ENCODE measurements around the gene TGM5. TPM values are rescaled to one million over a fixed set of nuclear protein-coding genes. Genes with fewer than 3 reads are reported as not detected.
"Not testable (repeated sequence)": the region's sequence is repeated elsewhere in the genome, so short reads cannot be mapped to it uniquely, and the experiment has no call there.

Gene TGM5
- total RNA-seq, 1 donor: not detected

DNA sequence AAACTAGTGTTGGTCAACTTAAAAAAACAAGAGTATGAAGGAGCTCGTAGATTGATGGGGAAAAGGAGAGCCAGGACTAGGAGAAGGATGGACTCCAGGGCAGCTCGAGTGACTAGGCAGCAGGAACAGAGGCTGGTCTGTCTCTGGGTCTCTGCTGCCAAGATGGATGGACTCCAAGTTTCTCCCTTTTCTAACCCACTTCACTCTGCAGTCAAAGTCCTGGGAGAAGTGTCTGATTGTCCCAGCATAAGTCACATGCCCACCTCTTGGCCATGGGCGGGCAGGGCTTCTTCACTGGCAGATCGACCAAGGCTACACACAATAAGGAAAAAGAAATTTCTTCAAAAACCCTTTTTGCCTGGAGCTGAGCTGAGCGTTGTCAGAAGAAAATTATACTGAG is 36.8 kb downstream of the TGM5 start:
- no peaks in the 10 kb centered on the region for H3K36me3 ChIP-seq (ENCODE audit: insufficient read depth, low read length)
- H3K27me3 ChIP-seq (ENCODE audit: insufficient read depth, low read length): peaks cover 18% of the 10 kb centered on the region
- DNase-seq (ENCODE audit: insufficient read length, low spot score, missing footprints): no peak
- no peak overlapping the region for H3K4me2 ChIP-seq (ENCODE audit: insufficient read depth, low read length)
- no peaks in the 10 kb centered on the region for H3K79me2 ChIP-seq (ENCODE audit: insufficient read depth, low read length)
- no peak overlapping the region for H3K4me3 ChIP-seq (ENCODE audit: insufficient read depth, low read length)
- H3K27ac ChIP-seq (ENCODE audit: low read depth, low read length): no peak overlapping the region
- no peaks in the 10 kb centered on the region for H3K9me3 ChIP-seq (ENCODE audit: low read depth, low read length)
- H2AFZ ChIP-seq (ENCODE audit: low read length): no peak overlapping the region
- H4K20me1 ChIP-seq (ENCODE audit: insufficient read depth, low read length): no peaks in the 10 kb centered on the region
- TF ChIP-seq, protein P1, sequence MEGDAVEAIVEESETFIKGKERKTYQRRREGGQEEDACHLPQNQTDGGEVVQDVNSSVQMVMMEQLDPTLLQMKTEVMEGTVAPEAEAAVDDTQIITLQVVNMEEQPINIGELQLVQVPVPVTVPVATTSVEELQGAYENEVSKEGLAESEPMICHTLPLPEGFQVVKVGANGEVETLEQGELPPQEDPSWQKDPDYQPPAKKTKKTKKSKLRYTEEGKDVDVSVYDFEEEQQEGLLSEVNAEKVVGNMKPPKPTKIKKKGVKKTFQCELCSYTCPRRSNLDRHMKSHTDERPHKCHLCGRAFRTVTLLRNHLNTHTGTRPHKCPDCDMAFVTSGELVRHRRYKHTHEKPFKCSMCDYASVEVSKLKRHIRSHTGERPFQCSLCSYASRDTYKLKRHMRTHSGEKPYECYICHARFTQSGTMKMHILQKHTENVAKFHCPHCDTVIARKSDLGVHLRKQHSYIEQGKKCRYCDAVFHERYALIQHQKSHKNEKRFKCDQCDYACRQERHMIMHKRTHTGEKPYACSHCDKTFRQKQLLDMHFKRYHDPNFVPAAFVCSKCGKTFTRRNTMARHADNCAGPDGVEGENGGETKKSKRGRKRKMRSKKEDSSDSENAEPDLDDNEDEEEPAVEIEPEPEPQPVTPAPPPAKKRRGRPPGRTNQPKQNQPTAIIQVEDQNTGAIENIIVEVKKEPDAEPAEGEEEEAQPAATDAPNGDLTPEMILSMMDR (IDR thresholded peaks at IDR 0.05; ENCODE audit: extremely low read depth, low read depth, low read length): no peak
- H3K4me1 ChIP-seq (ENCODE audit: insufficient read depth, low read length): no peaks in the 10 kb centered on the region

DNA sequence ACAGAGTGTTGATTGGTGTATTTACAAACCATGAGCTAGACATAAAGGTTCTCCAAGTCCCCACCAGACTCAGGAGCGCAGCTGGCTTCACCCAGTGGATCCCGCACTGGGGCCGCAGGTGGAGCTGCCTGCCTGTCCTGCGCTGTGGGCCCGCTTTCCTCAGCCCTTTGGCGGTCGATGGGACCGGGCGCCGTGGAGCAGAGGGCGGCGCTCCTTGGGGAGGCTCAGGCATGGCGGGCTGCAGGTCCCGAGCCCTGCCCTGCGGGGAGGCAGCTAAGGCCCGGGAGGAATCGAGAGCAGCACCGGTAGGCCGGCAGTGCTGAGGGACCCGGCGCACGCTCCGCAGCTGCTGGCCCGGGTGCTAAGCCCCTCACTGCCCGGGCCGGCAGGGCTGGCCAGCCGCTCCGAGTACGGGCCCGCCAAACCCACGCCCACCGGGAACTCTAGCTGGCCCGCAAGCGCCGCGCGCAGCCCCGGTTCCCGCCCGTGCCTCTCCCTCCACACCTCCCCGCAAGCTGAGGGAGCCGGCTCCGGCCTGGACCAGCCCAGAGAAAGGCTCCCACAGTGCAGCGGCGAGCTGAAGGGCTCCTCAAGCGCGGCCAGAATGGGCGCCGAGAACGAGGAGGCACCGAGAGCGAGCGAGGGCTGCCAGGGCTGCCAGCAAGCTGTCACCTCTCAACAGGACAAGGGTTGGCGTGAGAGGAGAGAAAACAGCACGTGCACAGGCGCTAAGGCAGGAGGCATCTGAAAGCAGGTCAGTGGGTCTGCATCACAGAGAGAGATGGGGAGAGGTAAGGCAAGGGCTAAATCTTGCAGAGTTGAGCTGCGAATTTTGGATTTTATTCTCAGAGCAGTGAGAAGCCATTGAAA is 40.1 kb downstream of the TGM5 start:
- Histone ChIP-seq H4K20me1 (ENCODE audit: insufficient read depth, low read length) (no peaks in the 10 kb centered on the region), H2AFZ (ENCODE audit: low read length) (no peak overlapping the region), H3K4me2 (ENCODE audit: insufficient read depth, low read length) (no peak overlapping the region), H3K79me2 (ENCODE audit: insufficient read depth, low read length) (no peaks in the 10 kb centered on the region), H3K27ac (ENCODE audit: low read depth, low read length) (no peak overlapping the region), H3K4me1 (ENCODE audit: insufficient read depth, low read length) (no peaks in the 10 kb centered on the region), H3K4me3 (ENCODE audit: insufficient read depth, low read length) (no peak overlapping the region), H3K27me3 (ENCODE audit: insufficient read depth, low read length) (peaks cover 14% of the 10 kb centered on the region), H3K9me3 (ENCODE audit: low read depth, low read length) (no peaks in the 10 kb centered on the region), H3K36me3 (ENCODE audit: insufficient read depth, low read length) (no peaks in the 10 kb centered on the region)
- no peak for DNase-seq (ENCODE audit: insufficient read length, low spot score, missing footprints)
- TF ChIP-seq, protein P1 (IDR thresholded peaks at IDR 0.05; ENCODE audit: extremely low read depth, low read depth, low read length): no peak

DNA sequence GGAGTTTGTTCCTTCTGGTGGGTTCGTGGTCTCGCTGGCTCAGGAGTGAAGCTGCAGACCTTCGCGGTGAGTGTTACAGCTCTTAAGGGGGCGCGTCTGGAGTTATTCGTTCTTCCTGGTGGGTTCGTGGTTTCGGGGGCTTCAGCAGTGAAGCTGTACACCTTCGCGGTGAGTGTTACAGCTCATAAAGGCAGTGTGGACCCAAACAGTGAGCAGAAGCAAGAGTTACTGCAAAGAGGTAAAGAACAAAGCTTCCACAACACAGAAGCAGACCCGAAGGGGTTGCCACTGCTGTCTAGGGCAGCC is 40.8 kb downstream of the TGM5 start:
- H3K4me3 ChIP-seq (ENCODE audit: insufficient read depth, low read length); H3K4me1 ChIP-seq (ENCODE audit: insufficient read depth, low read length); H3K79me2 ChIP-seq (ENCODE audit: insufficient read depth, low read length); H2AFZ ChIP-seq (ENCODE audit: low read length); H3K4me2 ChIP-seq (ENCODE audit: insufficient read depth, low read length); DNase-seq (ENCODE audit: insufficient read length, low spot score, missing footprints); H4K20me1 ChIP-seq (ENCODE audit: insufficient read depth, low read length); H3K36me3 ChIP-seq (ENCODE audit: insufficient read depth, low read length); H3K9me3 ChIP-seq (ENCODE audit: low read depth, low read length); H3K27ac ChIP-seq (ENCODE audit: low read depth, low read length): not testable (repeated sequence)
- peaks cover 20% of the 10 kb centered on the region for H3K27me3 ChIP-seq (ENCODE audit: insufficient read depth, low read length)

DNA sequence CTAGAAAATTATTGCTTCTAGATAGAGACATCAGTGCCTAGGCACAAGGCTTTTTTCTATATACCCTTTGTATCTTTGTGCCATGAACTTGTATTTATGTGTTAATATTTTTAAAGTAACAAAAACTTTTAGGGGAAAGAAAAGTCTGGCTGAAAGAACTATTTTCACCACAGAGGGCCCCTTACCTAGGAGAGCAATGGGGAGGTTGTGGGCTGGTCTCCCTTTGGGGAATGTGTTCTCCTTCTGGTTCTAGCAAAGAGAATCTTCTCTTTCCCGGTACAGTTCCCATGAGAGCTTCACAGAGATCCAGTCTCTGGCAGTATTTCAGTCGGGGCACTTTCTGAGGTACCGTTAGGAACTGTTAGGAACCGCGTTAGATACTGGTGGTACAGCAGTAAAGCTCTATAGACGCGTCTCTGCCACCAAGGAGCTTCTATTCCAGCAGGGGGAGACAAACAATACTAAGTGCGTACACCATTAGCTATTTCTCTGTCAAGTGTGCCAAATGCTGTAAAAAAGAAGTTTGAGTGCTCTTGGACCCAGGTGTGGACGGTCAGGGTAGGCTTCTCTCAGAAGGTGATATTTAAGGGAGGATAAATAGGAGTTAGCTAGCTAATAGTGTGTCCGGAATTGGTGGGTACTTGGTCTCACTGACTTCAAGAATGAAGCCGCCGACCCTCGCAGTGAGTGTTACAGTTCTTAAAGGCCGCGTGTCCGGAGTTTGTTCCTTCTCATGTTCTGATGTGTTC is 41.4 kb downstream of the TGM5 start:
- no peaks in the 10 kb centered on the region for H3K79me2 ChIP-seq (ENCODE audit: insufficient read depth, low read length)
- no peaks in the 10 kb centered on the region for H3K4me1 ChIP-seq (ENCODE audit: insufficient read depth, low read length)
- TF ChIP-seq, protein P1 (IDR thresholded peaks at IDR 0.05; ENCODE audit: extremely low read depth, low read depth, low read length): peak; percentile 82
- no peaks in the 10 kb centered on the region for H3K9me3 ChIP-seq (ENCODE audit: low read depth, low read length)
- no peaks in the 10 kb centered on the region for H4K20me1 ChIP-seq (ENCODE audit: insufficient read depth, low read length)
- peak overlapping the region; percentile 41 for H2AFZ ChIP-seq (ENCODE audit: low read length)
- DNase-seq (ENCODE audit: insufficient read length, low spot score, missing footprints): peak; percentile 97
- no peak overlapping the region for H3K4me3 ChIP-seq (ENCODE audit: insufficient read depth, low read length)
- H3K4me2 ChIP-seq (ENCODE audit: insufficient read depth, low read length): no peak overlapping the region
- H3K27ac ChIP-seq (ENCODE audit: low read depth, low read length): no peak overlapping the region
- H3K27me3 ChIP-seq (ENCODE audit: insufficient read depth, low read length): peaks cover 20% of the 10 kb centered on the region
- no peaks in the 10 kb centered on the region for H3K36me3 ChIP-seq (ENCODE audit: insufficient read depth, low read length)
